T-helper 2 cell treated with Interferon-gamma antibody and Interleukin-4, amounts not matched to agents 5 μg/mL and 100 μg/mL, for 36 hours (primary cell): ENCODE measurements around the gene RGSL1.
A peak's percentile ranks its signal among the peaks of the same experiment; 100 is the strongest.
"Not testable (repeated sequence)": the region's sequence is repeated elsewhere in the genome, so short reads cannot be mapped to it uniquely, and the experiment has no call there.

Source experiments
- DNase-seq: peaks from one replicate; pipeline ENCODE4 v3.0.0; 2021; ENCODE audit warnings: low spot score
- H3K27ac Mint-ChIP-seq: one replicate; pipeline ENCODE4 v1.8.0; 2021; ENCODE audit warnings: mild to moderate bottlenecking, mixed read lengths
- H3K27me3 Mint-ChIP-seq: one replicate; pipeline ENCODE4 v1.8.0; 2021; ENCODE audit warnings: low read depth, mixed read lengths
- H3K36me3 Mint-ChIP-seq: one replicate; pipeline ENCODE4 v1.8.0; 2021; ENCODE audit warnings: low read depth, mixed read lengths
- H3K4me1 Mint-ChIP-seq: one replicate; pipeline ENCODE4 v1.8.0; 2021; ENCODE audit warnings: low read depth, mixed read lengths
- H3K4me3 Mint-ChIP-seq: one replicate; pipeline ENCODE4 v1.8.0; 2022; ENCODE audit warnings: mild to moderate bottlenecking, moderate library complexity, mixed read lengths
- H3K9me3 Mint-ChIP-seq: one replicate; pipeline ENCODE4 v1.8.0; 2021; ENCODE audit warnings: mixed read lengths

RGSL1 gene

DNA sequence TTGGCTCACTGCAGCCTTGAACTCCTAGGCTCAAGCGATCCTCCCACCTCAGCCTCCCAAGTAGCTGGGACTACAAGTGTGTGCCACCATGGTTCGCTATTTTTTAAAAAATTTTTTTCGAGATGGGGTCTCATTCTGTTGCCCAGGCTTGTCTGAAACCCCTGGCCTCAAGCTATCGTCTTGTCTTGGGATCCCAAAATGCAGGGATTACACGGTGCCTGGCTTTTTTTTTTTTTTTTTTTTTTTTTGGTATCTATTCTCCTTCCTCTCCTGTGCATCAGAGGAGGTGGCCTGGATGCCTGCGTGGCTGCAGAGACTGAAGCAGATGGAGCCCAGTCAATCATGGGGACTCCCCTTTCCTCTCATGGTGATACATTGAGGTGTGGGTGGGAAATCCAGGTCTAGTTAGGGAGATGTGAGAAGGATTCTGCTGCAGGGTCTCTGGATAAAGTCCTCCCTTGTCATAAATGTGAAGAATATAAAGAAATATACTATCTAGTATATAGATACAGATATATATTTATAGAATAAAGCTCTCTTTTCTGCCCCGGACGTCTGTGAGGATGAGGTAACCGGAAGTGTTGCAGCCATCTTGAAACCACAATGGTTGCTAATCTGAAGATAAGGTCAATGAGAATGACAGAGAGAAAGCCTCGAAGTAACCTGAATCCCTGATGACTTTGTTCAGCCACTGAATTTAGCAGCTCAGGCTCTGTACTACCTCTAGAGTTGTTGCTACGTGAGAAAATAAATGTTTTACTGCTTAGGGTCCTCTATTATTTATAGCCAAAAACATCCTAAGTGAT is 19.5 kb upstream of the RGSL1 start:
- H3K9me3 Mint-ChIP-seq: no peaks in the 10 kb centered on the region
- no peaks in the 10 kb centered on the region for H3K36me3 Mint-ChIP-seq
- H3K4me3 Mint-ChIP-seq: peak overlapping the region; percentile 53
- peaks cover 46% of the 10 kb centered on the region for H3K27me3 Mint-ChIP-seq
- DNase-seq: peak; percentile 59
- H3K4me1 Mint-ChIP-seq: peaks cover 18% of the 10 kb centered on the region
- peak overlapping the region; percentile 71 for H3K27ac Mint-ChIP-seq

DNA sequence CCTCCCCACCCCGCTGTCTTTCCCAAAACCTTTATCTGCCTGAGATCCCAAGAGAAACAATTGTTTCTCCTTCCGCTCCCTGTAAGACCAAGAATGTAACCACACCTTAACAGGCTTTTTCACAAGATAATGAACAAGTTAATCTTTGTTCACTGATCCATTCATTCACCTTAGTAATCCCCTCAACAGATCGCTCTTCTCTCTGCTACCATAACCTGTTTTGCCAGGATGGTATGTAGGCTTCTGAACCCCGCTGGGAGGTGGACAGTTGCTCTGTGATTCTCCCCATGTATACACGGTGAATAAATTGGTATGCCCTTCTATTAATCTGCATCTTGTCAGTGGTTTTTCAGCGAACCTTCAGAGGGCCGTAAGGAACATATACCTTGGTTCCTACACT is 18.7 kb upstream of the RGSL1 start:
- no peak for DNase-seq
- Mint-ChIP-seq H3K4me1 (peaks cover 18% of the 10 kb centered on the region), H3K27me3 (peaks cover 43% of the 10 kb centered on the region), H3K9me3 (no peaks in the 10 kb centered on the region), H3K4me3 (peak overlapping the region; percentile 39), H3K36me3 (no peaks in the 10 kb centered on the region), H3K27ac (no peak overlapping the region)

DNA sequence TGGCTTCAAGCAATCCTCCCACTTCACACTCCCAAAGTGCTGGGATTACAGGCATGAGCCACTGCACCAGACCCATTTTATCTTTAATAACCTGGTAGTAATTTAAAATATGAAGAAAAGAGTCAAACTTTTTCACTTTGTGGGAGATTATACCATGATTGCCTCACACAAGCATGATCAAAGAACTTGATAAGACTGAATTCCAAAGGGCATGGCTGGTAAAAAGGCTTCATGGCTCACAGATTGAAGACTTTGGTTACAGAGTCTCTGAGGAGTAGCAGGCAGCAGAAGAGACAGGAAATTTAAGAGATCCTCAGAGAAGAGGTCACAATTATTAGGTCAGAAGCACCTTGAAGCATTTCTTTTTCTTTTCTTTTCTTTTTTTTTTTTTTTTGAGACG is 16.4 kb upstream of the RGSL1 start:
- Mint-ChIP-seq H3K9me3 (peaks cover 3% of the 10 kb centered on the region), H3K27ac (no peak overlapping the region), H3K4me1 (peaks cover 16% of the 10 kb centered on the region), H3K36me3 (no peaks in the 10 kb centered on the region), H3K4me3 (no peak overlapping the region), H3K27me3 (peaks cover 39% of the 10 kb centered on the region)
- no peak for DNase-seq

DNA sequence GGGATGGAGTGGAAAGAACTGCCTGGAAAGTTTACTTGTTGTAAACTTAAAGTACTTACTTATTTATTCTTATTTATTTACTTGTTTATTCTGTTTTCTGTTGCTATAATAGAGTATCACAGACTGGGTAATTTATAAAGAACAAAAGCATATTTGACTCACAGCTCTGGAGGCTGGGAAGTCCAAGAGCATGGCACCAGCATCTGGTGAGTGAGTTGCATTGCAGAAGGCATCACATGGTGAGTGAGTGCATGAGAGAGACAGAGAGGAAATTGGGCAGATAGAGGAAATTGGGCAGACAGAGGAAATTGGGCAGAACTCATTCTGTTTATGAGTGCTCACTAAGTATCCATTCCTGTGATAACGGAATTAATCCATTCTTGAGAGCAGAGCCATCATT is 11.6 kb upstream of the RGSL1 start:
- no peak for DNase-seq
- H3K27ac Mint-ChIP-seq: no peak overlapping the region
- no peaks in the 10 kb centered on the region for H3K4me1 Mint-ChIP-seq
- peaks cover 3% of the 10 kb centered on the region for H3K9me3 Mint-ChIP-seq
- H3K4me3 Mint-ChIP-seq: no peak overlapping the region
- peaks cover 19% of the 10 kb centered on the region for H3K27me3 Mint-ChIP-seq
- no peaks in the 10 kb centered on the region for H3K36me3 Mint-ChIP-seq

DNA sequence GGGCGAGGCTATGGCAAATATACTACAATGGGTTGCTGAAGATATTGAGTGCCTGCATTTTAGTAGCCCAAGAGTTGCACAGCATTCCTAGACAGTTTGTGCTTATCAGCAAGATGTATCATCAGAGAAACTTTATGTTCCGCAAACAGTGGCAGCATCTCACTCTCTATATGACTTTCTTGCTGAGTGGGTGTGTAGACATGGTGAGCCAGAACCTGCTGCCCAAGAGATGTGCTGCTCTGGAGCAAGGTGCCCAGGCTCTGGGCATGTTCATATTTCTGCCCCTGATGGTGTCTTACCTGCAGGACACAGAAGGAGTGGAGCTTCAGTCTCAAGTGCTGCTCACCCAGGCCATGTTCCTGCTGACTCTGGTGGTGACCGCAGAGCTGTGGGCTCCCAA is 8.2 kb upstream of the RGSL1 start:
- no peak for DNase-seq
- Mint-ChIP-seq H3K4me1 (peaks cover 4% of the 10 kb centered on the region), H3K27ac (no peak overlapping the region), H3K9me3 (peaks cover 3% of the 10 kb centered on the region), H3K27me3 (peaks cover 5% of the 10 kb centered on the region), H3K36me3 (no peaks in the 10 kb centered on the region), H3K4me3 (no peak overlapping the region)

DNA sequence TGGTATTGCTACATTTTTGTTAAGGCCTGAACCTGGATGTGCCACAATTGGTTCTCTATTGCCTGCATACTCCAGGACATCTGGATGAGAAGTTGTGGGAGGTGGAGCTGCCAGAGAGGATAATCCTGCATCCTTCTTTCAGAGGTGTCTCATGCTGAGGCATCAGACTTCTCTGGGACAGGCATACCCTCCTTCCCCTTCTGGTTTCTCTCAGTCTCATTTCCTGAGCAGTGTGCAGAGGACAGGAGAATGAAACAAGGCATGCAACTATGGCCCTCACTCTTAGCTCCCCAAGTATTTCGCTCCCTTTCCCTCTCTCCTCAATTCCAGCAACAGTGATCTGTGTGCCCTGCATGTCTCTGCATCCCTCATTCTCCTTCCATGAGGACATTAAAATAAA is 7.6 kb upstream of the RGSL1 start:
- Mint-ChIP-seq H3K36me3 (no peaks in the 10 kb centered on the region), H3K27ac (no peak overlapping the region), H3K27me3 (peaks cover 5% of the 10 kb centered on the region), H3K9me3 (peaks cover 3% of the 10 kb centered on the region), H3K4me3 (no peak overlapping the region), H3K4me1 (peaks cover 4% of the 10 kb centered on the region)
- DNase-seq: no peak

DNA sequence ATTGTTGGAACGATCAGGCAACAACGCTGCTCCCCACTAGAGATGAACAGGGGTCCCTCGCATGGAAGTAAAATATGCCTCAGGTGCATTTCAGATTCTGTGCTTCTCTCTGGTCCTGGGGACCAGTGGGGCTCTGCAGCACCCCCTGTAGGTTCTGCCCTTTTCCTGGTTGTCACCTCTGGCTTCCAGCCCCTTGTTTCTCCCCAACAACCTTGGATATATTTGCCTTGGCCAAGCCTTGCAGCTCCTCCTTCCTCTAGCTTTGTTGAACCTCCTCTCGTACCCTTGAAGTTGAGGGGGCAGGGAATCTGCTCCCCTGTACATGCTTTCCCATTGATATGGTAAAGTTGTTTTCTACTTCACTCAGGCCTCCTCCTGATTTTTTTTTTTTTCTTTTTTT is 5.4 kb upstream of the RGSL1 start:
- DNase-seq: no peak
- Mint-ChIP-seq H3K9me3 (no peaks in the 10 kb centered on the region), H3K36me3 (no peaks in the 10 kb centered on the region), H3K4me3 (no peak overlapping the region), H3K27me3 (peaks cover 2% of the 10 kb centered on the region), H3K4me1 (peaks cover 4% of the 10 kb centered on the region), H3K27ac (no peak overlapping the region)

DNA sequence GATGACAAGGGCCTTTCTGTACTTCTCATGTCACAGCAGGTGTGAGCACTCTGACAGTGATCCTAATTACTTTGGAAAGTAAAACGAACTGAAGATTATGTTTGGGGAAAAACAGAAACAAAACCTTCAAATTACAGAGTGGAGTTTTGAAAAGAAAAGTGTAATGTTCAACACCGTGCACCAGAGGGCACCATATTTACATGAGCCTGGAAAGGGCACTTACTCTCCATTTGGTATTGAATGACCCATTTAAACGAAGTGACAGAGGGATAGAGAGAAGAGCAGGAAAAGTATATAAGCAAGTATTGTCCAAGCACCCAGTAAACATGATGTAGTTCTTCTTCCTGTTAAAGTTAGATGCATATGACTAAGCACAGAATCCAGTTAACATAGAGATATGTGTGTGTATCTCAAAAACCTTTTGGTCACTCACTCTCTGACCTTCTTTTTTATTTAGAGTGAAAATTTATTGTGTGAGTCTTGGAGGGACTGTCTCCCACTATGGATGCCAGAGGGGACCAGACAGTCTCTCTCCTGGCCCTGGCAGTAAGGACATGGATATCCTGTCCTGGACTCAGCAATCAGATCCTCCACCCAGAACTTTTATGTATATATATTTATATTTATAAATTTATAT is 3.8 kb upstream of the RGSL1 start:
- H3K9me3 Mint-ChIP-seq: no peaks in the 10 kb centered on the region
- no peak for DNase-seq
- no peak overlapping the region for H3K27ac Mint-ChIP-seq
- H3K27me3 Mint-ChIP-seq: peaks cover 2% of the 10 kb centered on the region
- H3K4me3 Mint-ChIP-seq: no peak overlapping the region
- H3K36me3 Mint-ChIP-seq: no peaks in the 10 kb centered on the region
- peaks cover 4% of the 10 kb centered on the region for H3K4me1 Mint-ChIP-seq

DNA sequence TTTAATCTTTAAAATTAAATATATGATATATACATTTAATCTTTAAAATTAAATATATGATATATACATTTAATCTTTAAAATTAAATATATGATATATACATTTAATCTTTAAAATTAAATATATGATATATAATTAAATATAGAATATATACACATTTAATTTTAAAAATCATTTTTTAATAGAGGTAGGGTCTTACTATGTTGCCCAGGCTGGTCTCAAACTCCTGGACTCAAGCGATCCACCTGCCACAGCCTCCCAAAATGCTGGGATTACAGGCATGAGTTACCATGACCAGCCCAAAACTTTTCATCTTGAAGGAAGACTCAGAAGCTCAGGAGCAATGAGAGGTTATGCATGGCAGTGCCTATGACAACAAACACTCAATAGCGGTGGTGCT is 2.8 kb upstream of the RGSL1 start:
- not testable (repeated sequence) for H3K36me3 Mint-ChIP-seq, DNase-seq, H3K9me3 Mint-ChIP-seq, H3K27me3 Mint-ChIP-seq, H3K27ac Mint-ChIP-seq, H3K4me1 Mint-ChIP-seq, H3K4me3 Mint-ChIP-seq

DNA sequence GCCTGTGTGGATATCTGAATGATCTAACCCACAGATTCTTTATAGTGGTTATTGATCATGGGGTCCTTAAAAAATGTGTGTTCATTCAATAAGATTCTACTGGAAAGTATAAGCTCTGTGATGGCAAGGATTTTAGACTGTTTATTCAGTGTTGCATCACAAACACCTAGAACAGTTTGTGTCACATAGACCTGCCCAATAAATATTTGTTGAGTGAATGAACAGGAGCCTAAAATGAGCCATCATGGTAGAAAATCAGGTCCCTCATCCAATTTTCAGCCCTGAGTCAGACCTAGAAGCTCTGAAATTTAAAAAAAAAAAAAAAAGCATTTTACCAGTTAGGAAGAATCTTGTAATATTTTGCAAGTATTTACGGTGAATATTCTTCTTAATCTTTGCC is 2.3 kb upstream of the RGSL1 start:
- no peak overlapping the region for H3K27ac Mint-ChIP-seq
- no peak for DNase-seq
- no peak overlapping the region for H3K4me3 Mint-ChIP-seq
- peaks cover 6% of the 10 kb centered on the region for H3K4me1 Mint-ChIP-seq
- no peaks in the 10 kb centered on the region for H3K9me3 Mint-ChIP-seq
- H3K36me3 Mint-ChIP-seq: no peaks in the 10 kb centered on the region
- no peaks in the 10 kb centered on the region for H3K27me3 Mint-ChIP-seq

DNA sequence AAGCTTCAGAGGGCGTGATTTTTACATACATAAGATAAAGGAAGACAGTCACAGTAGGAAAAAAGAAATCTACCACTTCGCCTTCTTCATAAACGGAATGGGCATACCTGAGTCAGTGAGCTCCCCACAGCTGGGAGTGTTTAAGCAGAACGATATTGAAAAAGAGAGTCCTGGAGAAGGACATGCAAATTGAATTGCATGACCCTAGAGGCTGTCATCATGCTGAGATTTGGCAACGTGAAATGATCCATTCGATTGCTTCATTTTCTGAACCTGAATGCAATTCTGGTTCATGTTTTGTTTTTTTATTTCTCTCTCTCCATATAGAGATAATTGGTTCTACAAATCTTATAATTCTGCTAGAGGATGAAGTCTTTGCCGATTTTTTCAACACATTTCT is 3.7 kb downstream of the RGSL1 start:
- Mint-ChIP-seq H3K27me3 (peaks cover 7% of the 10 kb centered on the region), H3K27ac (no peak overlapping the region), H3K36me3 (no peaks in the 10 kb centered on the region), H3K9me3 (no peaks in the 10 kb centered on the region), H3K4me1 (peaks cover 2% of the 10 kb centered on the region), H3K4me3 (no peak overlapping the region)
- no peak for DNase-seq

DNA sequence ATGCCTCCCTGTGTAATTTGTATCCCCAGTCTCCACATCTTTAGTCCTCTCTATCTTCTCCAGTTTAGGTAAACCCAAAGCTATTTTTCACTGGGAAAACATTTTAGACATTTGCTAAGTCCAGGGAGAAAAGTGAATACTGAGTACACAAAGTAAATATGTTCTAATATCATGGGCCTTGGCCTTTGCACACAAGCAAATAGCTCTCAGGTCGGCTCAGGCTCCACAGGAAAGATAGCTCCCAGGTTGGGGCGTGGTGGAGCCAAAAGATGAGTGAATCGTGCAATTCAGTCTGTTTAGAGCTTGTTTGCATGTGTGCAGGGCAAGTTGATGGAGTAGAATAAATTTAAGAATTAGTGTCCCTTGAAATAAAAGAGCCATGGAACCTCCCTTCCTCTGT is 7.9 kb downstream of the RGSL1 start:
- Mint-ChIP-seq H3K27ac (no peak overlapping the region), H3K4me3 (no peak overlapping the region), H3K27me3 (peaks cover 19% of the 10 kb centered on the region), H3K36me3 (no peaks in the 10 kb centered on the region), H3K4me1 (no peaks in the 10 kb centered on the region), H3K9me3 (no peaks in the 10 kb centered on the region)
- DNase-seq: no peak

DNA sequence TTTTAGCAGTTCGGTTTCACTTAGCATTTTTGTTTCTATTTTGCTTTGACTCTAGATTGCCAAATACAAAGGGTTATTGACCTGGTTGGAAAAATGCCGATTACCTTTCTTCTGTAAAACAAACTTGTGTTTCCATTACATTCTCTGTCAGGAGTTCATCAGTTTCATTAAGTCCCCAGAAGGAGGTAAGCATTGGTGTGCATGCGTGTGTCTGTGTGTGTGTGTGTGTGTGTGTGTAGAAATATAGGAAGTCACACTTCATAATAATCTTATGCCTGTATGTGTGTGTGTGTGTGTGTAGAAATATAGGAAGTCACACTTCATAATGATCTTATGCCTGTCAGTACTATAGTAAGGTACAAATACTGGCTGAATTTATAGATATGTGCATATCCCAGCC is 10.0 kb downstream of the RGSL1 start:
- DNase-seq: no peak
- no peaks in the 10 kb centered on the region for H3K9me3 Mint-ChIP-seq

DNA sequence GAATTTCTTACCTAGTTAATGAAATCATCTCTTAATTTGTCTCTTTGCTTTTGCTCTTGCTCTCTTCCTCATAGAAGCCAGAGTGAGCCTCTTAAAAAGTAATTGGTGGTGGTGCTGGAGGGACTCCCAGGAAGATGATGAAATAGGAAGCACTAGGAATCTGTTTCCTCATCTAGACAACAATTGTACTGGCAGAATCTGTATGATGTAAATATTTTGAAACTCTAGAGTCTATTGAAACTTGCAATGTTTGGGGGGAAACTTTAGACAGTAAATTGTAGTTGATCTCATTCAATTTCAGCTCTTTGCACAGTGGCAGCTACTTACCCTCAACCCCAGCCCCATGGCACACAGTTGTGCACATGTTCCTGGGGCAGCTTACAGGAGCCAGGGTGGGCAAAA is 10.6 kb downstream of the RGSL1 start:
- Mint-ChIP-seq H3K4me1 (no peaks in the 10 kb centered on the region), H3K27ac (no peak overlapping the region), H3K4me3 (no peak overlapping the region), H3K36me3 (no peaks in the 10 kb centered on the region), H3K27me3 (peaks cover 20% of the 10 kb centered on the region), H3K9me3 (no peaks in the 10 kb centered on the region)
- DNase-seq: no peak

More for the DNA sequence above, 10.0 kb downstream of the RGSL1 start:
- no peak overlapping the region for H3K27ac Mint-ChIP-seq
- H3K36me3 Mint-ChIP-seq: no peaks in the 10 kb centered on the region
- peaks cover 21% of the 10 kb centered on the region for H3K27me3 Mint-ChIP-seq
- no peaks in the 10 kb centered on the region for H3K4me1 Mint-ChIP-seq
- H3K4me3 Mint-ChIP-seq: no peak overlapping the region

DNA sequence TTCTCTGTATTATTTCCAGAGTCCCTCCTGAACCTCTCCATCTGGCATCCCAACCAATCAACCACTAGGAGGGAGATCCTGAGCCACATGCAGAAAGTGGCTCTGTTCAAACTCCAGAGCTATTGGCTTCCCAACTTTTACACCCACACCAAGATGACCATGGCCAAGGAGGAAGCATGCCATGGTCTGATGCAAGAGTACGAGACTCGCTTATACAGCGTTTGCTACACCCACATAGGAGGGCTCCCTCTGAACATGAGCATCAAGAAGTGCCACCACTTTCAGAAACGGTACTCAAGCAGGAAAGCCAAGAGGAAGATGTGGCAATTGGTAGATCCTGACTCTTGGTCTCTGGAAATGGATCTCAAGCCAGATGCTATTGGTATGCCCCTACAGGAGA is 23.6 kb downstream of the RGSL1 start:
- no peak for DNase-seq
- Mint-ChIP-seq H3K4me1 (no peaks in the 10 kb centered on the region), H3K27ac (no peak overlapping the region), H3K27me3 (peaks cover 3% of the 10 kb centered on the region), H3K36me3 (no peaks in the 10 kb centered on the region), H3K4me3 (no peak overlapping the region), H3K9me3 (peaks cover 7% of the 10 kb centered on the region)
